Breast epithelium (tissue), 4 donors: Measurements from ENCODE around the gene NETO2. TPM values are rescaled to one million over a fixed set of nuclear protein-coding genes. Genes with fewer than 3 reads are reported as not detected.
"Not testable (repeated sequence)": the region's sequence is repeated elsewhere in the genome, so short reads cannot be mapped to it uniquely, and the experiment has no call there.

ENCODE experiments used
- DNase-seq, 2 donors: peaks; one replicate each; pipeline ENCODE4 v3.0.0-alpha.2; 2019; ENCODE audit warnings: low spot score in 2 of 2
- H3K27ac ChIP-seq, 2 donors: fragments of 200-600 bp; sonication (generic) in 1 of 2; one replicate each; pipeline ENCODE4 v1.5.1; 2016 to 2019; ENCODE audit warnings: mild to moderate bottlenecking in 1 of 2
- H3K27me3 ChIP-seq, 2 donors: fragments of 200-600 bp; sonication (generic) in 1 of 2; one replicate each; pipeline versions ENCODE4 v1.5.1 to v1.6.0; 2017 to 2019; ENCODE audit warnings: control low read depth in 1 of 2, mild to moderate bottlenecking in 1 of 2
- H3K36me3 ChIP-seq: fragments of 200-600 bp; one replicate; pipeline ENCODE4 v1.5.1; 2019
- H3K4me1 ChIP-seq, 2 donors: fragments of 200-600 bp; sonication (generic); one replicate each; pipeline ENCODE4 v1.5.1; 2016 to 2019; ENCODE audit warnings: control low read depth in 1 of 2
- H3K4me3 ChIP-seq, 3 donors: fragments of 200-600 bp; sonication (generic); 1 replicate in 2 of 3; 2 replicates in 1 of 3; pipeline ENCODE4 v1.5.1; 2016 to 2019; ENCODE audit warnings: mild to moderate bottlenecking in 3 of 3, moderate library complexity in 2 of 3
- H3K9me3 ChIP-seq, 2 donors: fragments of 200-600 bp; sonication (generic) in 1 of 2; one replicate each; pipeline ENCODE4 v1.5.1; 2016 to 2019; ENCODE audit warnings: control low read depth in 1 of 2
- POLR2A ChIP-seq: fragments of 450-650 bp; IDR thresholded peaks from one replicate; pipeline ENCODE4 v1.6.1; 2016; ENCODE audit warnings: antibody characterized with exemption, mild to moderate bottlenecking, moderate library complexity
- POLR2AphosphoS5 ChIP-seq, 3 donors: sonication (generic); formaldehyde crosslinking; IDR thresholded peaks; one replicate each; pipeline ENCODE4 v1.6.1; 2017; ENCODE audit warnings: antibody characterized with exemption in 3 of 3
- intact Hi-C: fragments of 100-400 bp; cut with DNase I; formaldehyde crosslinking; loops from one replicate; pipeline ENCODE4 v1.15.1; 2023; ENCODE audit warnings: low total_unique reads
- total RNA-seq, 3 donors: library from RNA; depleted of rRNA; stranded (reverse); fragments of >200 nt; gene quantifications; one replicate each; pipeline ENCODE4 v1.1.0, GENCODE V29; 2016
- TF ChIP-seq, protein P1 (sequence below), 3 donors: fragments of 450-650 bp; IDR thresholded peaks; one replicate each; pipeline ENCODE4 v1.5.1; 2016 to 2017; ENCODE audit warnings: antibody characterized with exemption in 3 of 3, mild to moderate bottlenecking in 3 of 3, moderate library complexity in 3 of 3

Gene NETO2
- total RNA-seq, 3 donors from 2014 or later = 1.4 to 16.7 (median 5.9) TPM

GRCh38 chr16:47057630-47057993 is 86.1 kb downstream of the NETO2 start:
- no peak overlapping the region for H3K27ac ChIP-seq
- intact Hi-C loops = no loop called here
- no peaks in the 10 kb centered on the region for H3K36me3 ChIP-seq
- no peaks in the 10 kb centered on the region for H3K27me3 ChIP-seq
- no peak overlapping the region for H3K4me3 ChIP-seq
- H3K9me3 ChIP-seq = no peaks in the 10 kb centered on the region
- TF ChIP-seq POLR2AphosphoS5 (IDR thresholded peaks at IDR 0.05) (no peak), POLR2A (no peak)
- TF ChIP-seq, protein P1, sequence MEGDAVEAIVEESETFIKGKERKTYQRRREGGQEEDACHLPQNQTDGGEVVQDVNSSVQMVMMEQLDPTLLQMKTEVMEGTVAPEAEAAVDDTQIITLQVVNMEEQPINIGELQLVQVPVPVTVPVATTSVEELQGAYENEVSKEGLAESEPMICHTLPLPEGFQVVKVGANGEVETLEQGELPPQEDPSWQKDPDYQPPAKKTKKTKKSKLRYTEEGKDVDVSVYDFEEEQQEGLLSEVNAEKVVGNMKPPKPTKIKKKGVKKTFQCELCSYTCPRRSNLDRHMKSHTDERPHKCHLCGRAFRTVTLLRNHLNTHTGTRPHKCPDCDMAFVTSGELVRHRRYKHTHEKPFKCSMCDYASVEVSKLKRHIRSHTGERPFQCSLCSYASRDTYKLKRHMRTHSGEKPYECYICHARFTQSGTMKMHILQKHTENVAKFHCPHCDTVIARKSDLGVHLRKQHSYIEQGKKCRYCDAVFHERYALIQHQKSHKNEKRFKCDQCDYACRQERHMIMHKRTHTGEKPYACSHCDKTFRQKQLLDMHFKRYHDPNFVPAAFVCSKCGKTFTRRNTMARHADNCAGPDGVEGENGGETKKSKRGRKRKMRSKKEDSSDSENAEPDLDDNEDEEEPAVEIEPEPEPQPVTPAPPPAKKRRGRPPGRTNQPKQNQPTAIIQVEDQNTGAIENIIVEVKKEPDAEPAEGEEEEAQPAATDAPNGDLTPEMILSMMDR (IDR thresholded peaks at IDR 0.05) = no peak
- no peak for DNase-seq
- no peaks in the 10 kb centered on the region for H3K4me1 ChIP-seq

GRCh38 chr16:47056688-47057629 is 86.8 kb downstream of the NETO2 start:
- DNase-seq = no peak
- Histone ChIP-seq H3K4me1 (no peaks in the 10 kb centered on the region), H3K27me3 (no peaks in the 10 kb centered on the region), H3K4me3 (no peak overlapping the region), H3K27ac (no peak overlapping the region), H3K9me3 (no peaks in the 10 kb centered on the region), H3K36me3 (no peaks in the 10 kb centered on the region)
- TF ChIP-seq POLR2AphosphoS5 (IDR thresholded peaks at IDR 0.05) = no peak
- TF ChIP-seq POLR2A = no peak
- TF ChIP-seq, protein P1 (IDR thresholded peaks at IDR 0.05) = no peak
- intact Hi-C loops = no loop called here

GRCh38 chr16:47056061-47056460 is 87.7 kb downstream of the NETO2 start:
- DNase-seq, H3K27ac ChIP-seq, H3K4me1 ChIP-seq, intact Hi-C loops, H3K4me3 ChIP-seq, H3K27me3 ChIP-seq, H3K36me3 ChIP-seq, H3K9me3 ChIP-seq: not testable (repeated sequence)

DNA sequence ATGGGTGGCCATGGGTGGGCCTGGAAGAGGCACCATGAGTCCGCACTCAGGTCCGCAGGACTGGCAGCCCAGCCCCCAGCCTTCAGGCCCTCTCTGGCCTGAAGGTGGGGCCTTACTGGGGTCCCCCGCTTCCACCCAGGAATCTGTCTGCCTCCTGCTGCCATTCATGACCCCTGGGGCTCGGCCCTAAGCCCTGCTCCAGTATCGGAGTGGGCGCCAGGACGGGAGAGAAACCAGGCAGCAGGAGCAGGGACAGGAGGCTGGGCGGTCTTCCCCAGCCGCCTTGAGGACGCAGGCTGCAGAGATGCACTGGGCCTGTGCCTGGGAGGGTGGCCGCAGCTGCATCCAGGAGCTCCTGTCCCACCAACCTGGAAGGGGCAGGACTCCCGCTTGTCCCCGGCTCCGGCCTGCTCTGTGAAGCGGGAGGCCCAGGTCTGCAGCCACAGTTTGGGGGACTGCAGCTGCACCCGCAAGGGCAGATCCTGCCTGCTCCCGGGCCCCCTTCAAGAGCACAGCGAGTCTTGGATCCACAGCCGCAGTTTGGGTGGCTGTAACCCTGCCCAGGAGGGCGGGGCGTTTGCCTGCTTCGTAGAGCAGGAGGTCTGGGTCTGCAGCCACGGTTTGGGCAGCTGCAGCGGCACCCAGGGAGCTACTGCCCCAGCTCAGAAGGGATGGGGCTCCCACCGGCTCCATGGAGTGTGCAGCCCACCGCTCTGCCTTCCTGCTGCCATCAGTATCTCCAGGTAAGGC is 88.4 kb downstream of the NETO2 start:
- Histone ChIP-seq H3K27ac (no peak overlapping the region), H3K36me3 (no peaks in the 10 kb centered on the region), H3K4me3 (no peak overlapping the region), H3K9me3 (no peaks in the 10 kb centered on the region), H3K4me1 (no peaks in the 10 kb centered on the region), H3K27me3 (no peaks in the 10 kb centered on the region)
- intact Hi-C loops = no loop called here
- TF ChIP-seq POLR2A (no peak), POLR2AphosphoS5 (IDR thresholded peaks at IDR 0.05) (no peak)
- TF ChIP-seq, protein P1 (IDR thresholded peaks at IDR 0.05) = no peak
- no peak for DNase-seq

GRCh38 chr16:47054306-47054705 is 89.4 kb downstream of the NETO2 start:
- H3K27me3 ChIP-seq = no peaks in the 10 kb centered on the region
- no peak overlapping the region for H3K27ac ChIP-seq
- intact Hi-C loops = no loop called here
- no peaks in the 10 kb centered on the region for H3K9me3 ChIP-seq
- TF ChIP-seq POLR2A (no peak), POLR2AphosphoS5 (IDR thresholded peaks at IDR 0.05) (no peak)
- TF ChIP-seq, protein P1 (IDR thresholded peaks at IDR 0.05) = no peak
- H3K36me3 ChIP-seq = no peaks in the 10 kb centered on the region
- no peaks in the 10 kb centered on the region for H3K4me1 ChIP-seq
- no peak overlapping the region for H3K4me3 ChIP-seq
- no peak for DNase-seq
